AG08395 (cell line): ENCODE data around the gene ESR1.
A peak's percentile ranks its signal among the peaks of the same experiment; 100 is the strongest.
"Not testable (repeated sequence)": the region's sequence is repeated elsewhere in the genome, so short reads cannot be mapped to it uniquely, and the experiment has no call there.

Experiments used
- DNase-seq: peaks from one replicate; pipeline ENCODE4 v3.0.0; 2012; ENCODE audit warnings: mixed read lengths, low spot score

The ESR1 gene

DNA sequence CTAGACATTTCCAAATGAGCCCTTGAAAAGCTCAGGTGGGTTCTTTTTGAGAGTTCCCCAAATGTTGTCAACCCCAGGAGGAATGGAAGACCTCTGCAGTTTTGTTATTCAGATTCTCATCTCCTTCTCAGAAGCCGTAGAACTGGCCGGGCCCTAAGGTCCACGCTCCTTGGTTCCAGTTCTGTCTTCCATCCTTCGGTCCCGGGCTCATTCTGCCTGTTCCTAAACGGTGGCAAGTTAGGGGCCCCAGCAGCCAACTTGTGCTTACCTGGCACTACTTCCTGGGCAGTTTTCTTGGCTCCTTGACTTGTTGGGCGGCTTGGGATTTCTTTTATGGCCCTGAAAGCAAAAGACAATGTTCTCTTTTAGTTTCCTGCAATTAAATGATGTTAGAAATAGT lies 6.4 kb downstream of the ESR1 start:
- no peak for DNase-seq

DNA sequence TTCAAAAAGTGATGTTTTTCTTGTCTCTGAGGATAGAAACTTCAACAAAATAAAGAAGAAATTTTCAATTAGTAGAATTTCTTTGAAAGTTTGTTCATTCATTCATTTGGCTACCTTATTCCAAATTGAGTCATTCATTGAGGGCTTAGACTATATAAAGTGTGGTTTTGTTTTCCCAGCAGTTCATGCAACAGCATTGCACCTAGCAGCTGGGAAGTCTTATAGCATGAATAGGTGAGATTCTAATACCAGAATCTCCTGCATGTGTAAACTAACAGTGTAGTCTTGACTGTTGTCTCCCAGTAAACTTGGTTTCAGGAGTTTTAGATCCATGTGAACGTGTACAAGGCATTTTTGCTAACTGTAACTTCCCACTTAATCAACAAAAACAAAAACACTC lies 7.1 kb downstream of the ESR1 start:
- DNase-seq = no peak

DNA sequence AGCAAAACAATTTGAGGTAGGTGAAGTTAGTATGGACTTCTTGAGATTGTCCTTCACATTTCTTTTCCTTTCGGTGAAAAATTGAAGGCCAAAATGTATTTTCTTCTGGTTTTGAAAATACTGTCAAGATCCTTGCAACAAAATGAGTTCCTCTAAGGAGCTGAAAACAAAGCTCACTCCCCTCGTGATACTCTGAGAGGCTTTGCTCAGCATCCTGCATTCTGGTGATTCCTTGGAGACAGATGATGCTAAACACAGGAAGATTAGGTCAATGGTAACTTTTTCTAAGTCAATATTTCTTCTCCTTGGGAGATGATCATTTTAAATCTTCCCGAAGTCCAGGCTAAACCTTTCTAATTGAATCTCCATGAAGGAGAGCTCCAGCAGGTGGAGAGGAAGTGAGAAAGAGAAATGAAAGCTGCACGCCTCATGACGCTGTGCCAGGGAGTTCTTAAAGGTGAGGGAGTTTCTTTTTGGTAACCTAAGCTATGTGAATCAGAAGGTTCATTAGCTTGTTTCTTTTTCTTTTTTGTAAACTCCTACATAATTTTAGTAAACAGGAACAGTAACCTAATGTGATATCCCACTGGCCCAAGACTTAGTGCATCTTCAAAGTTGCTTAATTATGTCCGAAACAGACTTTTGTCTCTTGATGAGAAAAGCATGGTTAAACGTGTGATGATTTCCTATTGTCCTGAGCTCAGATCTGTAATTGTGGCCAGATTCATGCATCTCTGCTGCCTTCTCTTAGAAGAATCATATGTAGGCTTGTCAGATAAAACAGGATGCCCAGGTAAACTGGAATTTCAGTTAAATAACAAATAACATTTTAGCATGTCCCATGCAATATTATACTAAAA lies 15.0 kb downstream of the ESR1 start:
- DNase-seq = no peak

DNA sequence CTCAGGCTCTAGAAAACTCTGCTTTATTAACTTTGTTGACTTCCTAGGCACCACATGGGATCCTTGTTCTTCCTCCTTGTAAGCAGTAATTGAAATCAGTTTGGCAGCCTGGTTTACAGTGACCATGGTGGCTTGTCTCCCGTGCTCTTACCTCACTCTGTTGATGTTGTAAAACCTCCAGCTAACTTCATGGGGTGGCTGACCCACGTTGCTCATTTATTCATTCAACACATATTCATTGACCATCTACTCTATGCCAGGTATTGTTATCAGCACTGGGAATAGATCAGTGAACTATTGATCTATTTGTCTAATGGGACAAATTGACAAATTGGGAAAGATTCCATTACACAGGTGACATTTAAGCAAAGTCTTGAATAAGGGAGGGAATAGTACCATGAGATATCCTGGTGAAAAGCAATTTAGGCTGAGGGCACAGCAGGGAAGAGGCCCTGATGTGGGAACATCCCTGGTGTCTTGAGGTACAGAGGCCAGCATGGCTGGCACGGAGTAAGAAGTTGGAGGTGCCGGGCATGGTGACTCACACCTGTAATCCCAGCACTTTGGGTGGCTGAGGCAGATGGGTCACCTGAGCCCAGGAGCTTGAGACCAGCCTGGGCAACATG lies 19.1 kb downstream of the ESR1 start:
- DNase-seq = no peak

DNA sequence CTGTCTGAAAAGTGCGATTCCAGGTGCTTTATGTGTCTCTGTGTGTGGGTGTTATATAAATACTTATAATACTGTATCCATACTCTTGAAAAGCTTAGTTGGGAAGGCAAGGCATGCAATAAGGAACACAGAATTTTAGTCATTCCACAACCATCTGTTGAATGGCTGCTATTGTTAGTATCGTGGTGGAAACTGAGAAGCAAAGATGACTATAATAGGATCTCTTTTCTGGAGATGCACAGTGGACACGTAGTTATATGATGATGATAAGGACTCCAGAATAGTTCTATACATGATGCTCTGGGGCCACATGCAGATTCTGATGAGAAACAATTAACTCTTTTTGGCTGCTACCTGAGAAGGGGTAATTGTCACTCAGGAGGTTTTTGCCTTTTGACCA lies 25.2 kb downstream of the ESR1 start:
- no peak for DNase-seq

DNA sequence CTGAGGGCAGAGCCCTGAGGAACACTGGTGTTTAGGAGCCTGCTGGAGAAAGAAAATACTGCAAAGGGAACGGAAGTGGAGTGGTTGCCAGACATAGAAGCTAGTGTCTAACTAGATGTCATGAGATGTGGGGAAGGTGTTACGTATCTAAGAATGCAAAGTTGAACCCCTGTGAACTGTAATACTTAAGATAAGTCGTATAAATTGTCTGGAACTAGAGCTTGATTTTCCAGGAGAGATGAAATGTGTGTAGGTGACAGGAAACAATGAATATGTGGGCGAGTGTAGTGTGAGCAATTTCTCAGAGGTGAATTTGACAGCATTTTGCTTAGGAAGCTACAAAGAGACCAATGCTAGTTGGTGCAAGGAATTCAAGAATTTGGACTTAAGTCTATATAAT lies 27.9 kb downstream of the ESR1 start:
- DNase-seq = no peak

DNA sequence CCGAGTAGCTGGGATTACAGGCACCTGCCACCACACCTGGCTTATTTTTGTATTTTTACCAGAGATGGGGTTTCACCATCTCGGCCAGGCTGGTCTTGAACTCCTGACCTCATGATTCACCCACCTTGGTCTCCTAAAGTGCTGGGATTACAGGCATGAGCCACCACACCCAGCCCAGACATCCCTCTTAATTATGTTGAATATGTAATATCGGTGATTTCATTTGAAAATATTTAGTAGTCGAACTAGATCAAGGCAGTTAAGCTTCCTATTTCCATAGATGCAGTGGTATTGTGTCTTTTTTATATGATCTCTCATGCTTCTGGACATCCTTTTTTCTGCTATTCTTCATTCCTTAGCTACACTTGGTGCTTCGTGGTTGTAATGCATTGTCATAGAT lies 29.7 kb downstream of the ESR1 start:
- DNase-seq = no peak

DNA sequence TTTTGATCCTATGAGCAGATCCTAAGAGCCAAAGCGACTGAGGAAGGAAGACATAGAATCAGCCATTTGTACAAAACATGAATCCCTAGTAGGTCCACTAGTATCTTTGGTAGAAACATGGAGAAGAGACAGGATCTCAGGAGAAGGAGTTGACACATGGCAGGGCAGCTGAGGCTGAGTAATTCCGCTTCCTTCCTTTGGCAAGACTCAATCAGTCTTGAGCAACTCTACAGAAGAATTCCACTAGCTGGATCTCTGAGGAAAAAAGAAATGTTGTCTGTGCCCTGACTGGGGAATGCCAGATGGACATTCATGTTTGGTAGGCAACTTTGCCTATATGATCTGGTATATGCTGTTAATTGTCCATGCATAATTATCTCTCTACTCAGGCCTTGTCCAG lies 35.3 kb downstream of the ESR1 start:
- no peak for DNase-seq

DNA sequence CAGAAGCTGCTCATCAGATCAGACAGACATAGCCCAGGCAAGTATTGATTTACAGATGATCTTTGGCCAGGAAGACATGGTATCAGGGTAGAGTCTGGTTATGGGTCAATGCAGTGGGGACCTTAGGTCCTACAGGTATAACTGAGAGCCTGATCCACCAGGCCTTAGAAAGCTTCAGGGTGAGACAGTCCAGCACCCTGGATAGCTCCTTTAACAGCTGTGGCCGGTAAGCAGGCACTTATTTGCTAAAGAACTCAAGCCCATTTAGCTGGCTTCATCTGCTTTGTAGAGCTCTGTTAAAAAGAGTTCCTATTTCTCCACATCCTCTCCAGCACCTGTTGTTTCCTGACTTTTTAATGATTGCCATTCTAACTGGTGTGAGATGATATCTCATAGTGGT lies 39.6 kb downstream of the ESR1 start:
- DNase-seq = peak; percentile 24

DNA sequence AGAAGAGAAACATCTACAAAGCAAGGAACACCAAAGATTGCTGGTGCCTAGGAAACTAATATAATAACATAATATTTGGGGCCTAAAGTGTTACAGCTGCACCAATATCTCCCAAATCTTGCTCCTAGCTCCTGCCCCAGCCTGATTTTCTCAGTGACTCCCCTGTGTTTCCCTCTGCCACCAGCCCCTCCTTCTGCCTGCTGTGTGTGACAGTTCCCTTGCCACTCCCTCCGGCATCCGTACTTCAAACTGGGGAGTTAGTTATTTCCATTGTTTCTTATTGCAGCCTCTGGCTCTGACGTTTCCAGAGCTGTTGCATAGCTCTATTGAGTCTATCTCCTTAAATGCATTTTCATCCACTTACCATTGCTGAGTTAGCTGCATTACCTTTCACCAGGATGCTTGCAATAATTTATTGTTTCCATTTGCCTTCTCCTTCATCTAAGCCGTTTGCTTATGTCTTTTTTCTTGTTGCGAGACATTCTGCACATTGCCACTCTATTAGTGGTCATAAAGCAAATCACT lies 43.1 kb downstream of the ESR1 start:
- no peak for DNase-seq

DNA sequence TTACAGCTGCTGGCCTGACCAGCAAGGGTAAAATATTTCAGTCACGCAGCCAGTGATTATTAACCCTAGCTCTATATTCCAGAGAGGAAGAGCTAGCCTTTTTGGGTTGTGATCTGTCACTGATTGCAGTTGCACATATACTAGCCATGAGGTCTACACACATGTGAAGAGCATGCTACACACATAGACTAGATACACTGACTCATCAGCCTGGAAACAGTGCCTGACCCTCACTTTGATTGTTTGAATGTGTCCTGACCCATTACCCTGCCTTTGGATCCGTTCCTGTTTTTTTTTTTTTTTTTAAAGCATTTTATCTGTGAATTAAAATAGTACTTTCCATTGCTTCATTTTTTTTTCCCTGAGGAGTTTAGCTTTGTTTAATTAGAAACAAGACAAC lies 50.8 kb downstream of the ESR1 start:
- DNase-seq = no peak

DNA sequence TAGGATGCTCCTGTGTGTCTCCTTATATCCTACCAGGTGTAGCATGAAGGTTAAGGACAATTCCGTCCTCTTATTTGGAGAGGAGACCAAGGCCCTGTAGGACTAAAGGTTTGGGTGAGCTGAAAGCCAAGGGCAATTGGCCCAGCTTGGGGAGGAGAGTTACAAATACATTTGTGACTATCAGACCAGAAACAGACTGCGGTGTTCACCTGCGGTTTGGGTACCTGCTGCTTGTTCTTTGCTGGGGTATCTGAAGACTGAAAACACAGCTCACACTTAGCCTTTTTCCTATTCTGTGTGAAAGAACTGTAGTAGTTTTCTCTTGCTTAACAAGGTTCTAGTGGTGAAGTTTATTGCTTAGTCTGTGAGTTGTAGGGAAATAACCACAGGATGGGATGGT lies 55.0 kb downstream of the ESR1 start:
- no peak for DNase-seq

DNA sequence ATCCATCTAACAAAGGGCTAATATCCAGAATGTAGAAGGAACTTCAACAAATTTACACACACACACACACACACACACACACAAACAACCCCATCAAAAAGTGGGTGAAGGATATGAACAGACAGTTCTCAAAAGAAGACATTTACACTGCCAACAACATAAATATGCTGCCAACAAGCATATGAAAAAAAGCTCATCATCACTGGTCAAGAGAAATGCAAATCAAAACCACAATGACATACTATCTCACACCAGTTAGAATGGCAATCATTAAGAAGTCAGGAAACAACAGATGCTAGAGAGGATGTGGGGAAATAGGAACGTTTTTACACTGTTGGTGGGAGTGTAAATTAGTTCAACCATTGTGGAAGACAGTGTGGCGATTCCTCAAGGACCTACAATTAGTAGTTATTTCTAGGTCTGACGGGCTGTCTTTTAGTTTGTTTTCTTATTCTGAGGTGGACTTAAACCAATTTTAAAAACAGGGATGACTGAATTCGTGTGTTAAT lies 59.9 kb downstream of the ESR1 start:
- DNase-seq = not testable (repeated sequence)

DNA sequence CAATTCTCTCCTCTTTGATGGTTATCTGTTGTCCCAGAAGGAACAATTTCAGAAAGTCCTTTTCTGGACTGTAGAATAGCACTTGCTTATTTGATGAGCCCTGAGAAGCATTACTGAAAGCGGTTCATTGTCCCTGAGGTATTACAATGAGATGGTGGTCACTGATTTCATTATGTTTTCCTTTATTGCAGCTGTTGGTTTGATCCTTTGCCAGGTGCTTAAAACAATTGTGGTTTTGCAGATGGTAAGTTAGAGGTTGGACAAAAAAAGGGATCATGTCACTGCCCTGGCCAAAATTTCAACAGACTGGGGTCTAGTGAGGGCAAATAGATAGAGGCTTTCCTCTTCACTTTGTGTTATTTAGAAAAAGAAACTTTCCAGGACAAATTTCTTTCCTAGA lies 61.9 kb downstream of the ESR1 start:
- DNase-seq = no peak

DNA sequence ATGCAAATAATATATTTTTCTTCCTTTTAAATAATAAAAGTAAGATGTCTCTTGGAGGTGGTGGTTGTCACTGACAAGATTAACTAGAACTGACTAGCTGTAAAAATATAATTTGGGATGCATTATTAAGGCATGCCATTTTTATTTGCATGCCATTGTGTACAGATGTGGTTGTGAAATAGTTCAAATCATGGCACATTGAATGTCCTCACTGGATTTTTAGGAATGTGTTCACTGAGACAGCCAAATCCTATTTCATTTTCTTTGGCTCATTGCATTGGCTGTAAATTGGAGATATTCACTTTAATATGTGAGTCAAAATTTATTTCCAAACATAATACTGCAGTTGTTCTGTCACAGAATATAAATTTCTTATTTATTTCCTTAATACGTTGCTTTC lies 62.3 kb downstream of the ESR1 start:
- no peak for DNase-seq

DNA sequence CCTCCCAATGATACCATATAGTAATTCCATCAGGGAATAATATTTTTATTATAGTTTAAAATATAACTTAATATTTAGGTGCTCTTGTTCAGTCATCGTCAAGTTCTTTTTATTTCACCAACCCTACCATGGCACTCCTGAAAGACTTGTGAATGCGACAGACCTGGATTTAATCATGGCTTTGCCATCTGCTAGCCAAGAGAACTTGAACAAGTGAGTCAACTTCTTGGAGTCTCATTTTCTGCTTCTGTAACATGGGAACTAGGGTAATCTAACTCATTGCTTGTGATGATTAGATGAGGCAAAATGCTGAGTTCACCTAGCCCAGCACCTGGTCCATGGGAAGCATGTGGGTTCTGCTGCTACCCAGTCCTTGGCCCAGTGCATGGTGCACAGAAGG lies 62.9 kb downstream of the ESR1 start:
- DNase-seq = no peak

DNA sequence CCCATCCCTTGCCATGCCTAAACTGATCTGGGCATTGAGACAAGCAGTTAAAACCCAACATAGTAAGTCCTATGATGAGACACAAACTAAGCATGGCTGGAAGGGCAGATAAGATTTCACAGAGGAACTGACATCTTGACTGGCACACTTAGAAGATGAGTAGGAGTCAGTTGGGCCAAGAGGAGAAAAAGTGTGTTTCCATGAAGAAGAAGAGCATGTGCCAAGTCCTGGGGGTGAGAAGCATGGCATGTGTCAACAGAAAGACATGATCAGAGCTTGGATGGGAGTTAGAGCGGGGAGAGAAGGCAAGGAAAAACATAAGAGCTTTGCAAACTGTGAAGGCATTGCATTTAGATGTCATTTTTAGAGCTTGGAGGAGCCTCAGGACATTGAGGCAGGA lies 68.0 kb downstream of the ESR1 start:
- no peak for DNase-seq

DNA sequence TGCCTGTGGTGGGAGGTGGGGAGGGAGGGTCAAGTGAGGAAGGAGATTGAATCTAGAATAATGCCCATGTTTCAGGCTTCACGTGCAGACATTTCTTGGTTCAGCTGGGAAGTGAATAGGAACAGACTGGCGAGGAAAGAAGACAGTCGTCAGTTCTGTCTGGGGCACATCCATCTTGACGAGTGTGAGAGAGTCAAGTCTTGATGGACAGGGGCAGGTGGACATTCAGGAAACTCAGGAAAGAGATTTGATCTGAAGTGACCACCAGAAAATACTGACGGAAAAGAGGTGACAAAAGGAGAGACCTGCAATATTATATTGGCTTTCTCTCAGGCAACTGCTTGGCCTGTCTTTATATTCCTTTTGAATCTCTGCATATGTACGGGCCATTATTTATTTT lies 68.6 kb downstream of the ESR1 start:
- DNase-seq = no peak

DNA sequence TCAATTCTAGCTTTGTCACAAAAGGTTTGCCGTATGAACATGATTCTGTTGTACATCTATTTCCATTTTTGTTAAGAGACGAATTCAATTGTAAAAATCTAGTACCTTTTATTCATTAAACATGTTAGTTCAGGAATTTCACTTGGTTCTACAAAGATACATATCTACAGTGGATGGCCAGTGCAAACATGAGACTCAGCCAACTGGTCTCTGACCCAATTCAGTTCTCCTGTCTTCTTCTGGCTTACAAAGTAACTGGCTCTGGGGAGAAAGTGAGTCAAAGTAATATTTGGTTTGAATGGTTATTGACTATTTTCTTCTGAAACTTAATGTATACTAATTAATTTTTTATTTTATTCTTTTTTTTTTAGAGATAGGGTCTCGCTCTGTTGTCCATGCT lies 70.0 kb downstream of the ESR1 start:
- DNase-seq = no peak

DNA sequence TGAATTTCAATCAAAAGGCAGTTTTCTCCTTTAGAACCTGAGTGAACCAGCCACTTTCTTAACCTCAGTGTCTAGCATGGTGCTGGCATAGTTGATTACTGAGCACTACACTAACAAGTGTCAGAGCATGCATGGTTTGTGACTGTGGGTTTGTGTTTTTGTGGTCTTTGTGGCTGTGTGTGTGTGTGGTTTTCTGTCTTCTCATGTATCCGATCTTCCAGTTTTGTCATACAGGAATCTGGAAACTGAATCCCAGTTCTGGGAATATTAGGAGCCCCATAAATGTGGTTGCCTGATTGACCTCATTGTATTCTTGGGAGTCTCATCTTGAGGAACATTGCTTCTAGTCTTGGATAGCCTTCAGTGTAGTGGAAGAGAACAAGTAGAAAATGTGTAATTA lies 73.7 kb downstream of the ESR1 start:
- DNase-seq = no peak

DNA sequence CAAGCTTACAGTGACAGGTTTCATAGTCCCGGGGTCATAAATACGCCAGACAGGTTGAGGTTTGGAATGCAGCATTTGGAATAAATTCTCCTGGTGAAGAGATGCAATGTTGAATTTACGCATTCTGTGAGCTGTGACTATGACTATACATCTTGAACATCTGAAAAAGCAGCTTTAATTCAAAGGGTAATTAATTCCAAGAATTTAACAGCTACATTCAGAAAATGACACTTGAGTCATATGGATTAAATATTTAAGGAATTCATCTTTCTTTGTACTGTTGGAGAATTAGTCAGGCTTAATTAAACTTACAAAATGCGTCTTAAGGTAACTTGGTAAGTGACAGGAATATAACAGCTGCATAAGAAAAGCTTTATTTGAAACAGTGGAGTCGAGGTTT lies 74.7 kb downstream of the ESR1 start:
- DNase-seq = no peak

DNA sequence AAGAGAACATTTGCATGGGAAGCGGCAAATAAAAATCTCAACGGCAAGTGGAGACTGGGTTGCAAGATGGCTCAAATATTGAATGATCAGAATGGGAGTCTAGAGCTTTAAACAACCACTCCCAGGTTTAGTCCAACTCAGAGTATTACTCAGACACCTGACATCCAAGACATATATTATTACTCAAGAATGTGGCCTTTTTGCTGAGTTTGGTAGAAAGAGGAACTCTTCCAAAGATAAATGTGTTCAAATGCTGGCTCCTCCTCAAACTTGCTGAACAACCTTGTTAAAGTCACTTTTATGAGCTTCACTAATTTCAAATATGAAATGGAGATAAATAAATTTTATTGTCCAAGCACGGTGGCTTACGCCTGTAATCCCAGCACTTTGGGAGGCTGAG lies 77.8 kb downstream of the ESR1 start:
- no peak for DNase-seq

DNA sequence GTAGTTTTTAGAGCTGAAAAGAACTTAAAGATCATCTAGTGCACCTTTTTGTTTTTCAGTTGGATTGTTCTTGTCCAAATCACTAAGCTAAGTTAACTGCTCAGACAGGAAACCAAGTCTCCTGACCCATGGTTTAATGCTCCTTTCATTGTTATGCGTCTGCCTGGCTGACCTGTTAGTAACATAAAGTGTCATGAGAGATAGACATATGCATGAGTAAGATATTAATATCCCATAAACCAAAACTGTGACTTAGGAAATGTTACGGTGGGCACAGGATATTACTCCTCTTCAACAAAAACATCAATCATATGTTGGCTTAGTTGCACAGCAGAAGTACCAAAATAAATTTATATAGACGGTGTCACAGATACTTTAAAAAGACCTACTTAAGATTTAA lies 84.0 kb downstream of the ESR1 start:
- no peak for DNase-seq

DNA sequence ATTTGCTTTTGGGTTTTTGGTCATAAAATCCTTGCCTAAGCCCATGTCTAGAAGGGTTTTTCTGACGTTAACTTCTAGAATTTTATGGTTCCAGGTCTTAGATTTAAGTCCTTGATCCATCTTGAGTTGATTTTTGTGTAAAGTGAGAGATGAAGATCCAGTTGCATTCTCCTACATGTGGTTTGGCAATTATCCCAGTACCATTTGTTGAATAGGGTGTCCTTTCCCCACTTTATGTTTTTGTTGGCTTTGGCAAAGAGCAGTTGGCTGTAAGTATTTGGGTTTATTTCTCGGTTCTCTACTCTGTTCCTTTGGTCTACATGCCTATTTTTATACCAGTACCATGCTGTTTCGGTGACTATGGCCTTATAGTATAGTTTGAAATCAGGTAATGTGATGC lies 86.9 kb downstream of the ESR1 start:
- DNase-seq = not testable (repeated sequence)
